Ishikawa (cell line): ENCODE measurements around the gene GALE.

ENCODE experiments used
- CEBPB ChIP-seq: IDR thresholded peaks from 2 replicates; pipeline ENCODE4 v1.6.1; 2012
- CREB1 ChIP-seq: IDR thresholded peaks from 2 replicates; pipeline ENCODE4 v1.6.1; 2012; ENCODE audit warnings: low read depth
- EGR1 ChIP-seq: IDR thresholded peaks from 2 replicates; pipeline ENCODE4 v1.6.1; 2012
- EP300 ChIP-seq: IDR thresholded peaks from 2 replicates; pipeline ENCODE4 v1.6.1; 2012; ENCODE audit warnings: borderline replicate concordance
- FOXM1 ChIP-seq: IDR thresholded peaks from 2 replicates; pipeline ENCODE4 v1.6.1; 2012; ENCODE audit warnings: low read depth, borderline replicate concordance
- NFIC ChIP-seq: IDR thresholded peaks from 2 replicates; pipeline ENCODE4 v1.6.1; 2012
- RAD21 ChIP-seq: IDR thresholded peaks from 2 replicates; pipeline ENCODE4 v1.6.1; 2012; ENCODE audit warnings: low read depth
- TAF1 ChIP-seq: IDR thresholded peaks from 2 replicates; pipeline ENCODE4 v1.6.1; 2012; ENCODE audit warnings: low read depth, mild to moderate bottlenecking
- TCF12 ChIP-seq: IDR thresholded peaks from 2 replicates; pipeline ENCODE4 v1.6.1; 2012; ENCODE audit warnings: low read depth
- TEAD4 ChIP-seq: IDR thresholded peaks from 2 replicates; pipeline ENCODE4 v1.6.1; 2012
- YY1 ChIP-seq: IDR thresholded peaks from 2 replicates; pipeline ENCODE4 v1.6.1; 2012; ENCODE audit warnings: low read depth
- ZBTB7A ChIP-seq: IDR thresholded peaks from 2 replicates; pipeline ENCODE4 v1.6.1; 2012; ENCODE audit warnings: low read depth
- TF ChIP-seq, protein P1 (sequence below): IDR thresholded peaks from 2 replicates; pipeline ENCODE4 v1.6.1; 2012
- TF ChIP-seq, protein P2 (sequence below): IDR thresholded peaks from 2 replicates; pipeline ENCODE4 v1.6.1; 2012
- TF ChIP-seq, protein P3 (sequence below): IDR thresholded peaks from 2 replicates; pipeline ENCODE4 v1.6.1; 2012; ENCODE audit warnings: low read depth, mild to moderate bottlenecking

Gene GALE

DNA sequence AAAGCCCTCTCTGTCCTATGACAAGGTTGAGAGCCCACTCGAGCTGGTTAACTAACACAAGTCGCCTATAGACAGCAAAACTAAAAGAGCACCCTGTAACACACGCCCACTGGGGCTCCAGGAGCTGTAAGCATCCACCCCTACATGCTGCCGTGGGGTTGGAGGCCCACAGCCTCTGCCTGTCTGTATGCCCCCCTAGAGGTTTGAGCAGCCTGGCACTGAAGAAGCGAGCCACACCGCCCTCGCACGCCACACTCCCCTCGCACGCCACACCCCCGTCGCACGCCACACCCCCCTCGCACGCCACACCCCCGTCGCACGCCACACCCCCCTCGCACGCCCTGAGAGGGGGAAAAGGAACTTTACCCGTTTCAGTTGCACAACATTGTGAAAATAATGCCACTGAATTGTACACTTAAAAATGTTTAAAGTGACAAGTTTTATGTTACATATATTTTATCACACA, 37.9 kb upstream of the GALE start:
- TF ChIP-seq ZBTB7A, result 0 out of 2 replicates have a peak, but pooled peaks have one; percentile 41
- TF ChIP-seq TCF12, result no peak
- TF ChIP-seq CEBPB, result peak; percentile 87
- TF ChIP-seq, protein P1, sequence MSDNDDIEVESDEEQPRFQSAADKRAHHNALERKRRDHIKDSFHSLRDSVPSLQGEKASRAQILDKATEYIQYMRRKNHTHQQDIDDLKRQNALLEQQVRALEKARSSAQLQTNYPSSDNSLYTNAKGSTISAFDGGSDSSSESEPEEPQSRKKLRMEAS, result peak; percentile 43; the same call in 1 of the 2 replicates

DNA sequence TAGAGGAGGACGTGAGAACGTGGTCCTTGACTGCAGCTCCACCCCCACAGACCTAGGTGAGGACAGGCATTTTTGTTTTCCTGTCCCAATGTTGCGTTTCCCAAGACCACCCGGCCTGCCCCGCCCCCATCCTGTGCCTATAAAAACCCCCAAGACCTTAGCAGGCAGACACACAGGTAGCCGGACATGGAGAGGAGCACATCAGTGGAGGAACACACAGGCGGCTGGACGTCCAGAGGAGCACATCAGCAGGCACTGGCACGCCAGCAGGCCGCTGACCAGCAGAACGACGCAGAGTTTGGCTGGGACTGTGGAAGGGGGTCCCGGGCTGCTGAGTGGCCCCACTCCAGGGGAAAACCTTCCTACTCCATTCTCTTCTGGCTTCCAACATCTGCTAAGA, 37.4 kb upstream of the GALE start:
- no peak for TF ChIP-seq RAD21
- TF ChIP-seq YY1, result no peak
- no peak for TF ChIP-seq CREB1
- TF ChIP-seq ZBTB7A, result no peak
- no peak for TF ChIP-seq EGR1
- TF ChIP-seq EP300, result no peak
- TF ChIP-seq, protein P2, sequence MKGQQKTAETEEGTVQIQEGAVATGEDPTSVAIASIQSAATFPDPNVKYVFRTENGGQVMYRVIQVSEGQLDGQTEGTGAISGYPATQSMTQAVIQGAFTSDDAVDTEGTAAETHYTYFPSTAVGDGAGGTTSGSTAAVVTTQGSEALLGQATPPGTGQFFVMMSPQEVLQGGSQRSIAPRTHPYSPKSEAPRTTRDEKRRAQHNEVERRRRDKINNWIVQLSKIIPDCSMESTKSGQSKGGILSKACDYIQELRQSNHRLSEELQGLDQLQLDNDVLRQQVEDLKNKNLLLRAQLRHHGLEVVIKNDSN, result no peak
- TF ChIP-seq TEAD4, result no peak
- TF ChIP-seq CEBPB, result no peak
- TF ChIP-seq, protein P1, result no peak

DNA sequence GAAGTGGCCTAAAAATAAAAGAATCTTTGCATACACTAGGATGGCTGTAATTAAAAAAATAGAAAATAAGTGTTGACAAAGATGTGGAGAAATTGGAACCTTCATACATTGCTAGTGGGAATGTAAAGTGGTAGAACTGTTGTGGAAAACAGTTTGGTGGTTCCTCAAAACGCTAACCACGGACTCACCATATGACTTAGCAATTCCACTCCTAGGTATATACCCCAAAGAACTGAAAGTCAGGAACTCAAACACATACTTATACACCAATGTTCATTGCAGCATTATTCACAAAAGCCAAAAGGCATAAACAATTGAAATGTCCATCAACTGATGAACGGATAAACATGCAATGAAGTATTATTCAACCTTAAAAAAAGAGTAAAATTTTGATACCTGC, 35.5 kb upstream of the GALE start:
- TF ChIP-seq FOXM1, result no peak
- TF ChIP-seq ZBTB7A, result no peak
- TF ChIP-seq TCF12, result no peak
- TF ChIP-seq CREB1, result no peak
- no peak for TF ChIP-seq NFIC
- TF ChIP-seq TEAD4, result no peak
- TF ChIP-seq, protein P1, result no peak
- no peak for TF ChIP-seq RAD21
- no peak for TF ChIP-seq TAF1
- TF ChIP-seq, protein P2, result no peak
- TF ChIP-seq CEBPB, result no peak
- TF ChIP-seq, protein P3, sequence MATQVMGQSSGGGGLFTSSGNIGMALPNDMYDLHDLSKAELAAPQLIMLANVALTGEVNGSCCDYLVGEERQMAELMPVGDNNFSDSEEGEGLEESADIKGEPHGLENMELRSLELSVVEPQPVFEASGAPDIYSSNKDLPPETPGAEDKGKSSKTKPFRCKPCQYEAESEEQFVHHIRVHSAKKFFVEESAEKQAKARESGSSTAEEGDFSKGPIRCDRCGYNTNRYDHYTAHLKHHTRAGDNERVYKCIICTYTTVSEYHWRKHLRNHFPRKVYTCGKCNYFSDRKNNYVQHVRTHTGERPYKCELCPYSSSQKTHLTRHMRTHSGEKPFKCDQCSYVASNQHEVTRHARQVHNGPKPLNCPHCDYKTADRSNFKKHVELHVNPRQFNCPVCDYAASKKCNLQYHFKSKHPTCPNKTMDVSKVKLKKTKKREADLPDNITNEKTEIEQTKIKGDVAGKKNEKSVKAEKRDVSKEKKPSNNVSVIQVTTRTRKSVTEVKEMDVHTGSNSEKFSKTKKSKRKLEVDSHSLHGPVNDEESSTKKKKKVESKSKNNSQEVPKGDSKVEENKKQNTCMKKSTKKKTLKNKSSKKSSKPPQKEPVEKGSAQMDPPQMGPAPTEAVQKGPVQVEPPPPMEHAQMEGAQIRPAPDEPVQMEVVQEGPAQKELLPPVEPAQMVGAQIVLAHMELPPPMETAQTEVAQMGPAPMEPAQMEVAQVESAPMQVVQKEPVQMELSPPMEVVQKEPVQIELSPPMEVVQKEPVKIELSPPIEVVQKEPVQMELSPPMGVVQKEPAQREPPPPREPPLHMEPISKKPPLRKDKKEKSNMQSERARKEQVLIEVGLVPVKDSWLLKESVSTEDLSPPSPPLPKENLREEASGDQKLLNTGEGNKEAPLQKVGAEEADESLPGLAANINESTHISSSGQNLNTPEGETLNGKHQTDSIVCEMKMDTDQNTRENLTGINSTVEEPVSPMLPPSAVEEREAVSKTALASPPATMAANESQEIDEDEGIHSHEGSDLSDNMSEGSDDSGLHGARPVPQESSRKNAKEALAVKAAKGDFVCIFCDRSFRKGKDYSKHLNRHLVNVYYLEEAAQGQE, result no peak
- no peak for TF ChIP-seq YY1
- TF ChIP-seq EGR1, result no peak
- no peak for TF ChIP-seq EP300

DNA sequence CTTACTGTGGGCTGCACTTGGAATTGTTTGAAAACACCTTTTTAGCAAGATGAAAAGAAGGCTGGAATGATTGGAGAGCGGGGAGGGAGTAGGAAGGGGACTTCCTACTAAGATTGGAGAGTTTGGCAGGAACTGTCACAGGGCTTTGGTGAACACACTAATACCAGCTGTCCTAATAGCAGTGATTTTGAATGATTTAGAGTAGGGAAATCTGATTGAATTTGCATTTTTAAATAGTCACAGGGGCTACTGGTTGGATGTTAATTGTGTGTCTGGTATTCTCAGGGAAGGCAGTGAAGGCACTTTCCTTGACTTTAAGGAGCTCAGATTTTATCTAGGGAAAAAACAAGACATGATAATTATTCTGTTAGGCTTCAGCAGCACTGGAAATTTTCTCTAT, 27.2 kb upstream of the GALE start:
- TF ChIP-seq, protein P3, result no peak
- TF ChIP-seq, protein P2, result no peak
- no peak for TF ChIP-seq RAD21
- TF ChIP-seq TAF1, result no peak
- no peak for TF ChIP-seq TEAD4
- TF ChIP-seq NFIC, result no peak
- TF ChIP-seq FOXM1, result no peak
- no peak for TF ChIP-seq EP300
- TF ChIP-seq, protein P1, result no peak

DNA sequence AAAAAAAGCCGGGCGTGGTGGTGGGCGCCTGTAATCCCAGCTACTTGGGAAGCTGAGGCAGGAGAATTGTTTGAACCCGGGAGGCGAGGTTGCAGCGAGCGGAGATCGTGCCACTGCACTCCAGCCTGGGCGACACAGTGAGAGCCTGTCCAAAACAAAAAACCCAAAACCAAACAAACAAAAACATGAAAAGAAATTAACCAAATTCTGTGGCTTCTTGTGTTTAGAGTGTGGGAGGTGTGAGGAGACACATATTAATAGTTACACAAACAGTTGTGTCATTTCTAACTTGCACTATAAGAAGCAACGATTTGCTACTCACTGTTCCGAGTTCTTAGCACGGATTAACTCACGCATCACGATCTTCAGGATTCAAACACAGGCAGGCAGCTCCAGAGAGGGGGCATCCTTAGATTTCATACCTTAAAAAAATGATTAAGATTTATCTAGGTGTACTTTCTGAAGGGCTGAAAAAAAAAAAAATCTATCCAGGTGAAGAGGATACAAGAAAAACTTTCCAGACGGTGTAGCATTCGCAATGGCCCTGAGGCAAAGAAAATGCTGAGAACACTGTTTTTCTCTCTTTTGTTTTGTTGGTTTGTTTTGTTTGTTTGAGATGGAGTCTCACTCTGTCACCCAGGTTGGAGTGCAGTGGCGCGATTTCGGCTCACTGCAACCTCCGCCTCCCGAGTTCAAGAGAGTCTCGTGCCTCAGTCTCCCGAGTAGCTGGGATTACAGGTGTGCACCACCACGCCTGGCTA, 25.4 kb upstream of the GALE start:
- no peak for TF ChIP-seq TAF1
- TF ChIP-seq CREB1, result no peak
- TF ChIP-seq ZBTB7A, result no peak
- no peak for TF ChIP-seq FOXM1
